HG03135 (cell line): ENCODE data around the gene NPEPL1.

Experiments
- ATAC-seq: cut with Tn5 transposase; IDR thresholded peaks from one replicate; pipeline ENCODE4 v1.9.1; 2021; ENCODE audit warnings: mild to moderate bottlenecking, moderate library complexity; ENCODE audit not compliant: unreplicated experiment

Gene NPEPL1

DNA sequence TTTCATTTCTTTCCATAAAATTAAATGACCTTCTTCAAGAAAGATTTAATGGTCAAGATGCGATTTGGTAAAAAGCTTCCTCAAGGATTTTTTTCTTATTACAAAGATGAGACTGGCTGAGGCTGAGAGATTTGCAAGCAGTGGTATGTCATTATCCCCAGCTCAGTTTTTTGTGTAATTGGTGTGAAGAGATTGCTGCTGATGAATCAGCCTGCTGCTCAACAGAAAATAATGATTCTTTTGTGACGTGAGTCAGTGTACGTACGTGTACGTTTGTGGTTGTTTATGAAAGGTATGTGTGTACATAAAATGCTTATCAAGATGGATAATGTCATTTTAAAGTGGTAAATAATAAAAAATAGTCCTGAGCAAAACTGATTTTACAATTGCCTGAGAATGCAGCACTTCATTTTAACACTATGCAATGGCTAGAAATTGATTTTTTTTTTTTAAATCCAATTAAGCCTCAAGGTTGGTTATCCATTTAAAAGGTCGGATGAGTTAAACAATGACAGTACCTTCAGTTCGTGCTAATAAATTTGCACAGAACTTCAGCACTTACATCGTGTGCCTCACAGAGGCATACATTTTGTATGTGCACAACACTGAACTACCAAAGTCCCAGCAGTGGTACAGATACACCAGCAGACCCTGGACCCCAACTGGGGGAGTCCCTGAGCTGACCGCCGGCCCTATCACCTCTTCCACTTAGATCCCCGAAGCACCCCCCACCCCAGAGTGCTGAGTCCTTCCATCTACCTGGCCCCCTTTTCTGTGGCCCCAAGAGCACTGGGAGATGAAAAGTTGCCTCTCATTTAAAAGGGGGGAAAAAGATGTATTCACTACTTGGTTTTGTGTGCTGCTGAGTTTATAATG, 9.7 kb upstream of the NPEPL1 start:
- ATAC-seq = no peak

- ATAC-seq = no peak
Measured at GRCh38 chr20:58684291-58684690, 8.3 kb upstream of the NPEPL1 start.

DNA sequence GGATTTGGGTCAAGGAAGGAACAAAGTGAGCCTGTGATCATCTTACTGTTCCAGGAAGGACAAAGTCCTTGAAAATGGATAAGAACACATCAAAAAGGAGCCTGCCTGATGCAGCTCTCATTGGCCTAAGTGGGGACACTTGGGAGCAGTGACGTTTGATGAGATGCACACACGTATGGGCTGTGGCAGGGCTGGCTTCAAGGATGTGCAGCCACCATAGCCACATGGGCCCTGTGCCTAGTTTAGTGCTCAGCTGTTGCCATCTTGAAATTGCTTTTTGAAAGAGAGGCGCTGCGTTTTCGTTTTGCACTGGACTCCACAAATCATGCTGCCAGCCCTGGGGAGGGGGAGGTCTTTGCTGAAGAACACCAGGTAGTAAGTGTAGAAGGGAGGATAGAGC, 6.6 kb upstream of the NPEPL1 start:
- ATAC-seq = no peak

DNA sequence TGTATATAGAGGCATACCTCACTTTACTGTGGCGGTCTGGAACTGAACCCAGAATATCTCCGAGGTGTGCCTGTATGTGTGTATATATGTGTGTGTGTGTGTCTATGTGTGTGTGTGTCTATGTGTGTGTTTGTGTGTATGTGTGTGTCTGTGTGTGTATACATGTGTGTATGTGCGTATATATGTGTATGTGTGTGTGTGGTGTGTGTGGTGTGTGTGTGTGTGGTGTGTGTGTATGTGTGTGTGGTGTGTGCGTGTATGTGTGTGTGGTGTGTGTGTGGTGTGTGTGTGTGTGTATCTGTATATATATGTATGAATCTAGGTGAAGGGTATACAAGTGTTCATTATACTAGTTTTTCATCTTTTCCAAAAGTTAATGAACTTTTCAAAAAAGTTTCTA, 4.2 kb upstream of the NPEPL1 start:
- ATAC-seq = no peak

GRCh38 chr20:58688840-58689239, 3.8 kb upstream of the NPEPL1 start:
- no peak for ATAC-seq

DNA sequence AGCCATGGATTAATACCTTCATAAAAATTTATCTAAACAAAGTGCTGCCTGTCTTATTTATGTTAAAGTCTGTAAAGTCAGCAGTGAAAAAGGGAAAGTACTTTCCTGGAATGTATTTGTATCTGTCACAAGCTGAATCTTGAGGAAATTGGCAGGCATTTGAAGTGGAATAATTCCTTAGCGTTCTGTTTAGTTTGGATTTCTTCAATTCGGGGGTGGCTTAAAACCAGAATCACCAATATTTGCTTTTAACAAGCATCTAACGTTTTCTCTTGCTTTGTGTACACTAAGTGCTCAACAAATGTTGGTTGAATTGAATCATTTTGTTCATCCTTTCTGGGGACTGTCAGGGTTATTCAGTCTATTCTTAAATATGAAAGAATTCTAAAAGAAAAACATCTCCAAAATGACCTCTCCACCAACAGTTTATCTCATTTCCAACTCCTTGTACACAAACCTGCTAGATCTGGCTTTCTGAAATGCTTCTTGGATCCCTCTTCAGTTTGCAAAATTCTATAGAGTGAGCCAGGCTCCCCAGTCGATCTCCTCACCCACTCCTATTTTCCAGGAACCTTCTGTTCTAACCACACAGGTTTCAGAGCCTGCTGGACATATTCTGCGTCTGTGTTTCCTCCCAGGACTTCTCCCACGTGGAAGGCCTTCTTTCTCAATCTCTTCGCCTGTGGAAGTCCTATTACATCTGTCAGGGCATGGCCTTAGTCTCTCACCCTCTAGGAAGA, 2.0 kb upstream of the NPEPL1 start:
- ATAC-seq = no peak

GRCh38 chr20:58691773-58692578, 624 bp upstream of the NPEPL1 start:
- ATAC-seq = no peak

DNA sequence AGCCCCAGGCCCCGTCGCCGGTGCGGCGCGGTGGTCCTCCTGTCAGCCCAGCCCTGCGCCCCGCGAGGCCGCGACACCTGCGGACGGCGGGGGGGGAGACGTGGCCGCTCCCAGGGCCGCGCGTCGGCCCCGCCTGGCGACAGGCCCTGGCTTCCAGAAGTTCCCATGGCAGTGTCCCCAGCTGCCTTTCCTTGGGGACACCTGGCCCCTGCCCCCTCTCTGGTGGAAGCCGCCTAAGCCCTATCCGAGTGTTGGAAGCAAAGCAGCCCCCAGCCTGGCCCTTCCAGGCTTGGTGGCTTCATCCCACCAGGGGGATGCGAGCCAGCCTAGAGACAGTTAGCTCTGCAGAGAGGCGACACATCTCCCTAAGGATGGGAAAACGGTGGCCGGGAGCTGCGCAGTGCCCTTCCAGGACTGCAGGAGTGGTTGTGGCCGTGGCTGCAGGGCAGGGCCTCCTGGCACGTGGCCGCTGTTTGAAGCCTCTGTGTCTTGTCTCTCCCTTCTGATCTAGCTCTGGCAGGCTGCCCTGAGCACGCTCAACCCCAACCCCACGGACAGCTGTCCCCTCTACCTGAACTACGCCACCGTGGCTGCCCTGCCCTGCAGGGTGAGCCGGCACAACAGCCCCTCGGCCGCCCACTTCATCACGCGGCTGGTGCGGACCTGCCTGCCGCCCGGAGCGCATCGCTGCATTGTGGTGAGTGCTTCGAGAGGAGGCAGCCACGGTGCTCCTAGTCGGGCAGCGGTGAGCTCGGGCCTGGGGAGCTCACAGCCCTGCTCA, 816 bp downstream of the NPEPL1 start:
- ATAC-seq = no peak

GRCh38 chr20:58694241-58695083, 1.9 kb downstream of the NPEPL1 start:
- no peak for ATAC-seq

DNA sequence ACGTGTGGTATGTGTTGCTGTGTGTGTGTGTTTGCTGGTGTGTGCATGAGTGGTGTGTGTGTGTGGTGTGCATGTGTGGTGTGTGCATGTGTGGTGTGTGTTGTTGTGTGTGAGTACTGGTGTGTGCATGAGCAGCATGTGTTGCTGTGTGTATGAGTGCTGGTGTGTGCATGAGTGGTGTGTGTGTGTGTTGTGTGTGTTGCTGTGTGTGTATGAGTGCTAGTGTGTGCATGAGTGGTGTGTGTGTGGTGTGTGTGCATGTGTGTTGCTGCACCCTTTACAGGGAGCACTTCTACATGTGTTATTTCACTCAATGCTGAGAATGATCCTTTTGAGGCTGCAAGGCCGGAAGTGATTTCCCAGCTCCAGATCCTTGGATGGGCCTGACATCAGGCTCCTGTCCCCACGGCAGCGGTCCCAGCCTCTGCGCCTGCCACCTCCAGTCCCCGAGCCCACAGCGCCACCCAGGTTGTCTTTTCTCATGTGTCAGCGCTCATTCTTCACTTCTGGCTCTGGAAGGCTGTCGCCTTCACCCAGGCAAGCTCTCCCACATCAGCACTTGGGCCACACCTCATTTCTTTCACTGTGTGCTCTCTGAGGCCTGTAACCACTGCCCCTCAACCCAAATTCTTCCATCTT, 2.6 kb downstream of the NPEPL1 start:
- no peak for ATAC-seq

- no peak for ATAC-seq
Measured at GRCh38 chr20:58695895-58696375, 3.3 kb downstream of the NPEPL1 start.

DNA sequence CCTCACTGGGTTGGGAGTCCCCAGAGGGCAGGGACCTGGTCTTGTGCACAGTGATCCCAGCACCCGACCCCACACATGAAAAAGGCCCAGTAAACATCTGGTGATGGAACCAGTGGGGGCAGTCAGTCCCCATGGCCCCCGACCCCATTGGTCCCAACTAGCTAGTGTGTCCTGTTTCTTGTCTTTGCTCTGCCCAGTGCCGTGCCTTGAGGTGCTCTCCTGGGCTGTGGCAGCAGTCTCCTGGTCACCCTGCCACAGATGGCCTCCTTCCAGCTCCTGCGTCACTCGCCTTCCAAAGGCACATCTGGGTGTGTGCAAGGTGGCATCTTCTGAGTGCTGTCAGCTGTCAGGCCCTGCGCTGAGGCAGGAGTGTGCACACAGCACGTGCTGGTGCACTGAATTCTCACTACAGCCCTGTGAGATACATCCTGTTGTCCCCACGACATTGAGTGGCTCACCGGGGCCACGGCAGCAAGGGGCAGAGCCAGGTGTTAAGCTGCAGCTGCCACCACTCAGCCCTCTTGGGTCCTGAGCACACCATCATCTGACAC, 3.9 kb downstream of the NPEPL1 start:
- ATAC-seq = no peak

DNA sequence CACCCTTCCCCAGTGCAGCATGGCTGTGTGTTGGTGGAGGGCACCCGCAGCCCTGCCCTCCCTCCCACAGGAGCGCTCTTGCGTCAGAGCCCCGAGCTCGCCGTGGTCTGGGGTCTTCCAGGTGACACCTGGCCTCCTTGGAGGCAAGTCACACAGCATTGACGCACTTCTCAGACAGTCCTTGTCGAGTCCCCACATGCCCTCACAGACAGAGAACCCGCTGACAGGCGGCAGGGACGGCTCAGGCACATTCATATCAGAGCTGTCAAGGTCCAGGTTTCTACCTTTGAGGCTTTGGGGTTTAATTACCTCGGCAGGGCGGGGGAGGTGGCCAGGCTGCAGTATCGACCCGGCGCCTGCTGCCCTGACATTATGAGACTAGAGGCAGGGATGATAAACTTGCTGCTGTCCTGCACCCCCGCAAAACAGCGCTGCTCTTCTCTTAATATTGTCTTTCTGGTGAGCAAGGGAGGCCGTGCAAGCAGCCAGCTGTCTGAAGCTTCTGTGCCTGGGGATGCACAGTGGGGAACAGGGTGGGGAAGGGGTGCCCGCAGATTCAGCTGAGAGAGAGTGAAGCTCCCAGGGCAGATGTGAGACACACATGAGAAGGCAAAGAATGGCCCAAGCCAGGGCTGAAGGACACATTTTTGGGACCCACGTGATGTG, 4.7 kb downstream of the NPEPL1 start:
- no peak for ATAC-seq

- no peak for ATAC-seq
Measured at GRCh38 chr20:58697867-58698703, 5.5 kb downstream of the NPEPL1 start.

- ATAC-seq = no peak
Measured at GRCh38 chr20:58698741-58699622, 6.4 kb downstream of the NPEPL1 start.

DNA sequence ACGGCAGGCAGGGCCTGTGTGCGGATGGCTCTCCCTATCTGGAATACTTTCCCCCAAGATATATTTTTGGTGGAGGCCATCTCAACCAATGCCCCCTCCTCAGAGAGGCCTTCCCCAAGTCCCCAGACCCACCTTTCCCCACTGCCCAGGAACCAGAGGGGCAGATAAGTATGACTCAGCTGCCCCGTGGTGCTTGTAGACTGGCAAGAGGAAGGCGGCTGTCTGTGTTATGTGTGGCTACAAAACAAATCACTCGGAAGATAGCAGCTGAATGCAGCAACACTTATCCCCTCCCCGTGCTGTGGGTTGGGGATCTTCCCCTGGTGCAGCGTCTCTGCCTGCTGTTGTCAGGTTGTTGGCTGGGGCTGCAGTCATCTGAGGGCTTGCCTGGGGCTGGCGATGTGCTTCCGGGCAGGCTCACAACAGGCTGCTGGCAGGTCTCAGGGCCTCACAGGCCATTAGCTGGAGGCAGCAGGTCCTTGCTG, 7.1 kb downstream of the NPEPL1 start:
- no peak for ATAC-seq
